Uterus (tissue), 2 donors: ENCODE results near the gene MPP3.

Experiments
- POLR2A ChIP-seq, 2 donors: fragments of 450-650 bp; IDR thresholded peaks; one replicate each; pipeline ENCODE4 v1.6.1; 2016; ENCODE audit warnings: antibody characterized with exemption in 2 of 2, mild to moderate bottlenecking in 1 of 2, moderate library complexity in 1 of 2
- TF ChIP-seq, protein P1 (sequence below), 4 experiments: fragments of 200-600 bp in 2 of 4; fragments of 450-650 bp in 2 of 4; sonication (generic) in 2 of 4; IDR thresholded peaks; one replicate each; pipeline ENCODE4 v1.5.1; 2016 to 2019; ENCODE audit warnings: antibody characterized with exemption in 4 of 4, mild to moderate bottlenecking in 2 of 4, moderate library complexity in 1 of 4

DNA sequence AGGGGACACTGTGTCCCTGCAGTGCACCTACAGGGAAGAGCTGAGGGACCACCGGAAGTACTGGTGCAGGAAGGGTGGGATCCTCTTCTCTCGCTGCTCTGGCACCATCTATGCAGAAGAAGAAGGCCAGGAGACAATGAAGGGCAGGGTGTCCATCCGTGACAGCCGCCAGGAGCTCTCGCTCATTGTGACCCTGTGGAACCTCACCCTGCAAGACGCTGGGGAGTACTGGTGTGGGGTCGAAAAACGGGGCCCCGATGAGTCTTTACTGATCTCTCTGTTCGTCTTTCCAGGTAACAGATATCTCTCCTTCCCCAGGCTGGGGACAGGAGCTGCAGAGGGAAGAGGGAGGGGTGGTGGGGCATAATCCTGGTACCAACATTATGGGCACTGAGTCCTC is 15.7 kb upstream of the MPP3 start:
- TF ChIP-seq, protein P1, sequence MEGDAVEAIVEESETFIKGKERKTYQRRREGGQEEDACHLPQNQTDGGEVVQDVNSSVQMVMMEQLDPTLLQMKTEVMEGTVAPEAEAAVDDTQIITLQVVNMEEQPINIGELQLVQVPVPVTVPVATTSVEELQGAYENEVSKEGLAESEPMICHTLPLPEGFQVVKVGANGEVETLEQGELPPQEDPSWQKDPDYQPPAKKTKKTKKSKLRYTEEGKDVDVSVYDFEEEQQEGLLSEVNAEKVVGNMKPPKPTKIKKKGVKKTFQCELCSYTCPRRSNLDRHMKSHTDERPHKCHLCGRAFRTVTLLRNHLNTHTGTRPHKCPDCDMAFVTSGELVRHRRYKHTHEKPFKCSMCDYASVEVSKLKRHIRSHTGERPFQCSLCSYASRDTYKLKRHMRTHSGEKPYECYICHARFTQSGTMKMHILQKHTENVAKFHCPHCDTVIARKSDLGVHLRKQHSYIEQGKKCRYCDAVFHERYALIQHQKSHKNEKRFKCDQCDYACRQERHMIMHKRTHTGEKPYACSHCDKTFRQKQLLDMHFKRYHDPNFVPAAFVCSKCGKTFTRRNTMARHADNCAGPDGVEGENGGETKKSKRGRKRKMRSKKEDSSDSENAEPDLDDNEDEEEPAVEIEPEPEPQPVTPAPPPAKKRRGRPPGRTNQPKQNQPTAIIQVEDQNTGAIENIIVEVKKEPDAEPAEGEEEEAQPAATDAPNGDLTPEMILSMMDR (IDR thresholded peaks at IDR 0.05): no peak
- no peak for TF ChIP-seq POLR2A (IDR thresholded peaks at IDR 0.05)
